Transverse colon (tissue), 4 donors: Measurements from ENCODE around the gene TPM4. TPM values are rescaled to one million over a fixed set of nuclear protein-coding genes. Genes with fewer than 3 reads are reported as not detected.
A peak's percentile ranks its signal among the peaks of the same experiment; 100 is the strongest.

Experiments
- DNase-seq: peaks from one replicate; pipeline ENCODE4 v3.0.0-alpha.2; 2019
- H3K27ac ChIP-seq, 4 donors: fragments of 200-600 bp; sonication (generic); 2 replicates each; pipeline ENCODE4 v1.5.1; 2016 to 2018; ENCODE audit warnings: inconsistent platforms in 4 of 4
- H3K27me3 ChIP-seq: fragments of 200-600 bp; sonication (generic); 2 replicates; pipeline ENCODE4 v1.5.1; 2017; ENCODE audit warnings: inconsistent platforms
- H3K36me3 ChIP-seq, 4 donors: fragments of 200-600 bp; sonication (generic); 2 replicates each; pipeline ENCODE4 v1.5.1; 2017 to 2019; ENCODE audit warnings: inconsistent platforms in 4 of 4
- H3K4me1 ChIP-seq, 4 donors: fragments of 200-600 bp; sonication (generic); 2 replicates each; pipeline ENCODE4 v1.5.1; 2017 to 2020; ENCODE audit warnings: inconsistent platforms in 4 of 4
- H3K4me3 ChIP-seq, 4 donors: fragments of 200-600 bp; sonication (generic); 1 replicate in 1 of 4; 2 replicates in 3 of 4; pipeline versions ENCODE4 v1.5.1 to v1.6.1; 2017 to 2019; ENCODE audit warnings: inconsistent platforms in 4 of 4
- H3K9me3 ChIP-seq, 2 donors: fragments of 200-600 bp; sonication (generic); 2 replicates each; pipeline ENCODE4 v1.5.1; 2017 to 2019; ENCODE audit warnings: inconsistent platforms in 2 of 2
- EP300 ChIP-seq: sonication (generic); formaldehyde crosslinking; IDR thresholded peaks from one replicate; pipeline ENCODE4 v1.6.1; 2017; ENCODE audit warnings: antibody characterized with exemption, low read depth
- POLR2A ChIP-seq: fragments of 450-650 bp; IDR thresholded peaks from one replicate; pipeline ENCODE4 v1.6.1; 2016; ENCODE audit warnings: antibody characterized with exemption, mild to moderate bottlenecking, moderate library complexity
- POLR2AphosphoS5 ChIP-seq, 3 donors: sonication (generic); formaldehyde crosslinking; IDR thresholded peaks; one replicate each; pipeline ENCODE4 v1.6.1; 2016; ENCODE audit warnings: antibody characterized with exemption in 3 of 3
- WGBS, 2 donors: methylation state at CpG; one replicate each; pipeline ENCODE4 v1.1.5; 2018; ENCODE audit warnings: low coverage in 1 of 2; 5-methylcytosine and 5-hydroxymethylcytosine counted together
- in situ Hi-C, 4 donors: fragments of 200-750 bp; cut with MboI; loops; one replicate each; pipeline versions ENCODE4 v1.15.0 to v1.15.1; 2017; ENCODE audit warnings: low sequenced_read_pairs in 3 of 4, low pct_ligation_motif_present in 1 of 4, low pct_unique_long_range_greater_than_20kb in 1 of 4
- intact Hi-C: fragments of 100-400 bp; cut with DNase I; formaldehyde crosslinking; loops from one replicate; pipeline ENCODE4 v1.15.1; 2023; ENCODE audit warnings: low total_unique reads
- total RNA-seq, 4 donors: library from RNA; depleted of rRNA; stranded (reverse); fragments of >200 nt; gene quantifications; one replicate each; pipeline ENCODE4 v1.1.0, GENCODE V29; 2016
- TF ChIP-seq, protein P1 (sequence below), 5 experiments: fragments of 200-600 bp in 3 of 5; fragments of 450-650 bp in 2 of 5; sonication (generic) in 3 of 5; IDR thresholded peaks; 1 replicate in 2 of 5; 2 replicates in 3 of 5; pipeline ENCODE4 v1.5.1; 2016 to 2017; ENCODE audit warnings: antibody characterized with exemption in 5 of 5, inconsistent platforms in 3 of 5, mild to moderate bottlenecking in 2 of 5, moderate library complexity in 1 of 5

The TPM4 gene
- total RNA-seq, 4 donors from 2014 or later, result 228 to 491 (median 288) TPM

GRCh38 chr19:16143399-16144215 is 67.3 kb downstream of the TPM4 start, which contains the start of gene HSH2D:
HSH2D (plus strand) TSS chr19:16143685; CDS start chr19:16148751, 5,066 bp downstream.
- DNase-seq, result peak; percentile 96
- in situ Hi-C loops (no loop called here), intact Hi-C loops (no loop called here)

DNA sequence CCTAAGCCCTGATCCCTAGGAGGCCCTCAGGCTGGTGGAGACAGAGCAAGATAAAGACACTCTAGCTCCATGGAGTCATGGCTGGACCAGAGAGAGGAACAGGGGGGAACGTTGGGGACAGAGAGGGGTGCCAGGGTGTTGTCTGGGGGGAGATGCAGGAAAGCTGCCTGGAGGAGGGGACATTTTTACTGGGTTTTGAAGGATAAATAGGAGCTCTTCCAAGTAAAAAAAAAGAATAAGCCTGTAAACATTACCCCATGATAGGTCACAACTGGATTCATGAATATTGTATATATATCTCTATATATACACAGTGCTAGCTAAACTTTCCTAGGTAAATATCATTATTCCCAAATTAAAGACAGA is 67.9 kb downstream of the TPM4 start:
- no peaks in the 10 kb centered on the region for H3K27me3 ChIP-seq
- DNase-seq, result no peak
- peak overlapping the region; percentile 3 to 57 (median 44) for H3K4me3 ChIP-seq
- H3K27ac ChIP-seq, result peak overlapping the region; percentile 82 to 90 (median 85)
- in situ Hi-C loops, result no loop called here
- H3K4me1 ChIP-seq, result peaks cover 0 to 23% (median 11%) of the 10 kb centered on the region in 4 donors
- H3K9me3 ChIP-seq, result no peaks in the 10 kb centered on the region
- intact Hi-C loops, result no loop called here
- TF ChIP-seq, protein P1, sequence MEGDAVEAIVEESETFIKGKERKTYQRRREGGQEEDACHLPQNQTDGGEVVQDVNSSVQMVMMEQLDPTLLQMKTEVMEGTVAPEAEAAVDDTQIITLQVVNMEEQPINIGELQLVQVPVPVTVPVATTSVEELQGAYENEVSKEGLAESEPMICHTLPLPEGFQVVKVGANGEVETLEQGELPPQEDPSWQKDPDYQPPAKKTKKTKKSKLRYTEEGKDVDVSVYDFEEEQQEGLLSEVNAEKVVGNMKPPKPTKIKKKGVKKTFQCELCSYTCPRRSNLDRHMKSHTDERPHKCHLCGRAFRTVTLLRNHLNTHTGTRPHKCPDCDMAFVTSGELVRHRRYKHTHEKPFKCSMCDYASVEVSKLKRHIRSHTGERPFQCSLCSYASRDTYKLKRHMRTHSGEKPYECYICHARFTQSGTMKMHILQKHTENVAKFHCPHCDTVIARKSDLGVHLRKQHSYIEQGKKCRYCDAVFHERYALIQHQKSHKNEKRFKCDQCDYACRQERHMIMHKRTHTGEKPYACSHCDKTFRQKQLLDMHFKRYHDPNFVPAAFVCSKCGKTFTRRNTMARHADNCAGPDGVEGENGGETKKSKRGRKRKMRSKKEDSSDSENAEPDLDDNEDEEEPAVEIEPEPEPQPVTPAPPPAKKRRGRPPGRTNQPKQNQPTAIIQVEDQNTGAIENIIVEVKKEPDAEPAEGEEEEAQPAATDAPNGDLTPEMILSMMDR (IDR thresholded peaks at IDR 0.05), result no peak
- H3K36me3 ChIP-seq, result no peaks in the 10 kb centered on the region
- WGBS, 2 donors, result 17 to 22% methylated on average over 1 of the region's 1 CpG

More at GRCh38 chr19:16143399-16144215, 67.3 kb downstream of the TPM4 start, which contains the start of gene HSH2D:
- no peaks in the 10 kb centered on the region for H3K36me3 ChIP-seq
- WGBS, 2 donors, result 25 to 43% methylated on average over 1 to 13 of the region's 13 CpGs
- peak within 1 kb of the TSS; percentile 82 to 90 (median 85) for H3K27ac ChIP-seq
- H3K4me1 ChIP-seq, result peaks cover 0 to 17% (median 10%) of the 10 kb centered on the region in 4 donors
- no peak for TF ChIP-seq EP300
- peak; percentile 84 for TF ChIP-seq POLR2A
- TF ChIP-seq, protein P1 (IDR thresholded peaks at IDR 0.05), result peak in 1 of 5 experiments; percentile 10
- TF ChIP-seq POLR2AphosphoS5 (IDR thresholded peaks at IDR 0.05), result peak; percentile 87 to 94 (median 87)
- peak within 1 kb of the TSS; percentile 6 to 57 (median 44) for H3K4me3 ChIP-seq
- H3K9me3 ChIP-seq, result no peaks in the 10 kb centered on the region
- no peaks in the 10 kb centered on the region for H3K27me3 ChIP-seq

- Histone ChIP-seq H3K4me1 (peaks cover 0 to 27% (median 11%) of the 10 kb centered on the region in 4 donors), H3K9me3 (no peaks in the 10 kb centered on the region), H3K4me3 (no peak overlapping the region), H3K36me3 (no peaks in the 10 kb centered on the region), H3K27ac (peak overlapping the region in 2 of 4 donors; percentile 38 to 82), H3K27me3 (no peaks in the 10 kb centered on the region)
- WGBS, 2 donors, result 67 to 72% methylated on average over 2 to 5 of the region's 5 CpGs
- intact Hi-C loops, result no loop called here
- DNase-seq, result no peak
- TF ChIP-seq POLR2AphosphoS5 (IDR thresholded peaks at IDR 0.05) (no peak), POLR2A (no peak), EP300 (no peak)
- TF ChIP-seq, protein P1 (IDR thresholded peaks at IDR 0.05), result no peak
- in situ Hi-C loops, result no loop called here
Observed at GRCh38 chr19:16146112-16146511, 69.8 kb downstream of the TPM4 start.

DNA sequence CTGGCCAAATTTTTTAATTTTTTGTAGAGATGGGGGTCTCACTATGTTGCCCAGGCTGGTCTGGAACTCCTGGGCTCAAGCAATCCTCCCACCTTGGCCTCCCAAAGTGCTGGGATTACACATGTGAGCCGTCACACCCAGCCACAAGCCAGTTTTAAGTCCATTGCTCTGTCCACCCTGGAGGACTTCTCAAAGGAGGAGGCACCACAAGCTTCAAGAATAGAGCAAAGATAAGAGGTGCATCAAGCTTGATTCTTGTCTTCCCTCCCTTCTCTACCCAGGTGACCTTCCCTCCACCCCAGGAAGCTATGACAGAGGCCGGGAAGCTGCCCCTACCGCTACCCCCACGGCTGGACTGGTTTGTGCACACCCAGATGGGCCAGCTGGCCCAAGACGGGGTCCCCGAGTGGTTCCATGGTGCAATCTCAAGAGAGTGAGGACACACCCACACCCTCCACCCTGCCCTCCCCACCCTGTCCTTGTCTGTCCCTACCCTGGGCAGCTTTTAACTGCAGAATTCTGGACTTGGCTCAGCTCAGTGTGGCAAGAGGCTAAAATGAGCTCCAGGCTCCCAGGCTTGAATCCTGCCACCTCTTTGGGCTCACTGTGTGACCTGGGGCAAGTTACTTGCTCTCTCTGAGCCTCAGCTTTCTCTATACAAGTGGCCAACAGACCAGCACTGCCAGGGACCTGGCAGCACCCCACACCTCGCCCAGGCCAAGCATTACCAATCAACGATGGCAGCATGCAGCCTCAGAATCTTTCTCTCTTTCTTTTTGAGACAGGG is 72.3 kb downstream of the TPM4 start:
- no peak for DNase-seq
- peaks cover 0 to 20% (median 3%) of the 10 kb centered on the region in 4 donors for H3K4me1 ChIP-seq
- H3K9me3 ChIP-seq, result no peaks in the 10 kb centered on the region
- TF ChIP-seq, protein P1 (IDR thresholded peaks at IDR 0.05), result no peak
- no peak for TF ChIP-seq POLR2A
- no peak for TF ChIP-seq POLR2AphosphoS5 (IDR thresholded peaks at IDR 0.05)
- TF ChIP-seq EP300, result no peak
- no peak overlapping the region for H3K4me3 ChIP-seq
- peaks cover 0 to 8% (median 0%) of the 10 kb centered on the region in 4 donors for H3K36me3 ChIP-seq
- WGBS, 2 donors, result 73% methylated on average over 8 of the region's 8 CpGs; no CpG with 5 or more reads in 1 of the 2 donors
- in situ Hi-C loops, result no loop called here
- no peaks in the 10 kb centered on the region for H3K27me3 ChIP-seq
- peak overlapping the region in 3 of 4 donors; percentile 22 to 68 (median 48) for H3K27ac ChIP-seq
- intact Hi-C loops, result no loop called here
